Activated naive CD8-positive, alpha-beta T cell treated with anti-CD3 and anti-CD28 coated beads, Interleukin-2, amount 50 U/mL, for 16 hours (primary cell): ENCODE results near the gene ORC1.

Experiments used
- DNase-seq: peaks from one replicate; pipeline ENCODE4 v3.0.0-alpha.2; 2020; ENCODE audit warnings: low read depth, low spot score

ORC1 gene

DNA sequence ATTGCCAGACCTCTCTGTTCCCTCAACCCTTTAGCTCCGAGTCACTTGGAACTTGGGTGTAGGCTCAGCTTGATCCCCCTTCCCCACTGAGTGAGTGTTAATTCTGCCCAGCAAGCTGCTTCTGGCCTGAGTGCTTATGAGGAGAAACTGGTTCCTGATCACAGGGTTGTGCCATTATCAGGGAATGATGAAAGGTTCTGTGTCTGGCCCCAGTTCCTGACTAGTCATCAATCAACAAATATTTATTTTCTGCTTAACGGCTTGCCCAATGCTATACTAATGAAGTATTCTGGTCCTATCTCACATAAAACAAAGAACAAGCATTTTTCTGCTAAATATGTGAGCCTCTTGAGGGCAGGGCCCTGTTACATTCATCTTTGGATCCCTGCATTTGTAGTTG lies 59.0 kb downstream of the ORC1 start:
- no peak for DNase-seq

DNA sequence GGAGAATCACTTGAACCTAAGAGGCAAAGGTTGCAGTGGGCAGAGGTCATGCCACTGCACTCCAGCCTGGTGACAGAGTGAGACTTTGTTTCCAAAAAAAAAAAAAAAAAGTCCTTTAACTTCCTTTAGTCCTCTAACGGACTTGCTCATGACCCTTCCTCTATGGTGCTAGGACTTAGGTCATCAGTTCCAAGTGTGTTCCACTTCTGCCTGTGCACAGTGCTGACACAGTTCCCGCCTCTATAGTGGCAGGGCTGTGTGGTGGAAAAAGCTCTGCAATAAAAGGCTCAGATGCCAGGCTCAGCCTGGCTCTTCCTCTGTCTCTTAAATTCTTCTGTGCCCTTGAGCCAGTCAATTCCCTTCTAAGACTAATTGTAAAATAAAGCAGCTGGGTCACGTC lies 60.2 kb downstream of the ORC1 start:
- DNase-seq, result no peak

DNA sequence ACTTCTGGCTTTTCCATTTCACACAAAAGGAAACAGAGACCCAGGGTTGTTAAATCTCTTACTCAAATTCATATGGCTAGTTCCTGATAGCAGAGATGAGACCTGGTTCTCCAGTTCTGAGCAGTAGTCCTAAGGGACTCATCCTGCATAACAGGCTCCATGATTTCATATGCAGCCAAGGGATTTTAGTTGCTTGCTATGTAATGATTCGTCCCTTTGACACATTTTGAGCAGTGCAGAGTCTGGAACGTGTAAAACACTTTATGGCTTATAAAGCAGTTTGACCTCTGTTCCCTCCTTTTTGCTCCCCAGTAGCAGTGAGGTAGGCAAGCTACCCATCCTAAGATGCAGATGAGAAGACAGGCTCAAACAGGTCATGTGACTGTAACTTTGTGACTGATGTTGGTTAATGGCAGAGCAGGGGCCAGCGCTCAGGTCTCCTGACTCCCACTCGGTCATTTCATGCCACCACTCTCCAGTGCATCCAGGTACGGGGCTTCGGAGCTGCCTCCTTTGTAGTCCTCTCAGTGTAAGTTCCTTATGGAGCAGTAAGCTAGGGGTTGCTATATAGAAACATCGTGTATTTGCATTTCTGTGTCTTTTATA lies 62.5 kb downstream of the ORC1 start:
- DNase-seq, result no peak

DNA sequence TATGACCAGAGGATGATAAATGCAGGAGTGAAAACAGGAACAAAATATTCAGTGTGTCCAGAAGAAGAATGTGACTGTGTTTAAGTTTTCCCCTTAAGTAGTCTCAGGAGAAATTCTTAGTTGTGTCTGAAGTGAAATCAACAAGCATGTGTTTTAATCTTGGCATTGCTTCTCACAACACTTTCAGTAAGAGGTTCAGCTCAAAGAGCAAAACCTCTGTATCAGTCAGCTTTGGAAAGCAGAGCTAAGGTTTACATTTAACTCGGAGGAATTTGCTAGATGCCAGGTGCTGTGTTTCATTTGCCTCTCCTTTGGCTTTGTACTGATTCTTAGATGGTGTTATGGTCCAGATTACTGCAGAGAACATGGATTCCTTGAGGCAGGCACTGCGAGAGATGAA lies 66.8 kb downstream of the ORC1 start:
- no peak for DNase-seq

DNA sequence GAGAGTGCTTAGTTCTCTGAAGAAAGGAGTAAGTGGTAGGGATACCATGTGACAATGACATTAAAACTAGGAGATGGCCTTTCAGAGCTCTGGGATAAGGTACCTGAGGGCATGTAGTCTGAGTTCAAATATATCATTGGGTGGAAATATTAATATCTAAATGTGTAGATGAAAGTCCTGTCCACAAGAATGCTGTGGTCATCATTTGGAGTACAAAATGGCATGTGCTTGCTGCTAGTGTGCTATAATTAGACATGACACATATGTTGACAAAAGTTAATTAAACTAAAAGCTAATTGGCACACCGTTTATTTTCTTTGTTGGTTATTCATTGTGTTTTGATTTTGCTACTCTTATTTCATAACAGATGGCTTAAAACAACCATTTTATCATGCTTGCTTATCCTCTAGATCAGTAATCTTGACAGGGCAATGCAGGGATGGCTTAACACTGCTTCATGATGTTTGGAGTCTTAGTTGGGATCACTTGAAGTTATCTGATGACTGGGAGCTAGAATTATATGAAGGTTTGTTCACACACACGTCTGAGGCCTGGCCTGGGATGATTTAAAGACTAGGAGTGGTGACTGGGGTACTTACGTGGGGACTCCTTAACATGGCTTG lies 69.2 kb downstream of the ORC1 start:
- no peak for DNase-seq

DNA sequence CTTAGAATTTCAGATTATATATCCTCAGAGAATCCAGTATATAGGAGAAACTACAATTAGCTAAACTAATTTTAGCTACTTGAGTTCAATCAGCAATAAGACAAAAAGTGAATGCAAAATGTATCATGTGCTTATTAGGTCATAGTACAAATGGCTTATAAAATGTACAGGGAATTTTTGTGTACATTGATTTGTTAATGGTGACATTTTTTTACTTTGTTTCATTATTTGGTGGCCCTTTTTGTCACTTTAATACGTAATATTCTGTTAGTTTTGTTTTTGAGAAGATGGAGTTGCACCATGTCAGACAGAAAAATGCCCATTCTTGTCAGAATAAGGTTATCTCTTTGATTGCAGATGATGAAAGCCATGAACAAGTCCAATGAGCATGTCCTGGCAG lies 71.8 kb downstream of the ORC1 start:
- DNase-seq, result no peak

DNA sequence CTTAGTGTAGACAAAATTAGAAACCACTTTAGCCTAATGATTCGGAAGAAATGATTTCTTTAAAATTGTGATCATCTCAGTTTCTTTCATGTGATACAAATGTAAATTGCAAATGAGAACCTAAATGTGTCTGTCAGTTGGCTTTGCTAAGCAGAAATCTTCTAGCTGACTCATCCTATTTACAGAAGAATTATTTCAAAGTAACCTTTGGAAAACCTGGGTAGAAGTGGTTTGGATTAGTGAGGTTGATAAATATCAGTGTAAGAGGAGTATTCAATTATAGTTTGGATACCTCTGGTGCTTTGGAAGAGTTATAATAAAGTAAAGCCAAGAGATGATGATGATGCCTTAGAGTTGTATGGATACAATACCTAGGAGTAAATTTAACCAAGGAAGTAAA lies 75.6 kb downstream of the ORC1 start:
- DNase-seq, result no peak

DNA sequence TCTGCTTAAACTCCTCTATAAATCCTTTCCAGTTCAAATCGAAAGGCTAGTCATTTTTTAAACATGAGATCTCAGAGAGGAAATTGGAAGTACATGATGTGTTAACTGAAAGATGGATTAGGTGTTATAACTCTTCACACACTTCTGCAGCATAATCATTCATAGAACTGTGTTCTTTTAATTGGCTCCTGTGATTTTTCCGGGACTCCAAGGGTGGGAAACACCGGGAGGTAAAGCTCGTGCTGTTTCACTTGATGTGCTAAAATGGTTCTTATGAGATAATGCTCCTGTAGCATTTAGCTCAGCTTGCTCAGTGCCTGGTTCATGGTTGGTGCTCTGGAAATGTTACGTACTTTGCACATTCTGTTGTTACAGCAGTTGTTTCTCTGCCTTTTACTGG lies 78.4 kb downstream of the ORC1 start:
- DNase-seq, result no peak

DNA sequence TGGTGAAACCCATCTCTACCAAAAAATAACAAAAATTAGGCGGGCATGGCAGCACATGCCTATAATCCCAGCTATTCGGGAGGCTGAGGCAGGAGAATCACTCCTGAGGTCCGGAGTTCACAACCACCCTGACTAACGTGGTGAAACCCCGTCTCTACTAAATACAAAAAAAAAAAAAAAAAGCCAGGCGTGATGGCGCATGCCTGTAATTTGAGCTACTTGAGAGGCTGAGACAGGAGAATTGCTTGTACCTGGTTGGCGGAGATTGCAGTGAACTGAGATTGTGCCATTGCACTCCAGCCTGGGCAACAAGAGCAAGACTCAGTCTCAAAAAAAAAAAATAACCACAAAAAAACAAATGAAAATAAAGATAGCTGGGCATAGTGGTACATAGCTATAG lies 80.5 kb downstream of the ORC1 start:
- DNase-seq, result no peak
